Colonic mucosa (tissue), 4 donors: ENCODE data around the gene TSPAN10. TPM values are rescaled to one million over a fixed set of nuclear protein-coding genes. Genes with fewer than 3 reads are reported as not detected.

Experiments
- DNase-seq: peaks from one replicate; pipeline ENCODE4 v3.0.0-alpha.2; 2020
- H3K27ac ChIP-seq: fragments of 200-600 bp; one replicate; pipeline ENCODE4 v1.8.0; 2021
- H3K27me3 ChIP-seq: fragments of 200-600 bp; one replicate; pipeline ENCODE4 v1.8.0; 2021
- H3K36me3 ChIP-seq: fragments of 200-600 bp; one replicate; pipeline ENCODE4 v1.8.0; 2021
- H3K4me1 ChIP-seq: fragments of 200-600 bp; one replicate; pipeline ENCODE4 v1.8.0; 2021; ENCODE audit warnings: mild to moderate bottlenecking
- H3K4me3 ChIP-seq: fragments of 200-600 bp; one replicate; pipeline ENCODE4 v1.8.0; 2021
- H3K9ac ChIP-seq, 2 donors: one replicate each; pipeline ENCODE4 v1.7.0; 2013; ENCODE audit warnings: control low read depth in 2 of 2, low read depth in 2 of 2, low read length in 2 of 2
- H3K9me3 ChIP-seq: fragments of 200-600 bp; one replicate; pipeline ENCODE4 v1.8.0; 2021
- intact Hi-C: fragments of 100-400 bp; cut with DNase I; formaldehyde crosslinking; loops from one replicate; pipeline ENCODE4 v1.14.1; 2022
- total RNA-seq, 2 donors: library from RNA; stranded (reverse); fragmentation: NEBNext Ultra II Directional in 1 of 2; extraction: Animal tissue kit (Norgen Biotek cat#: 25700) in 1 of 2; gene quantifications; one replicate each; pipeline ENCODE4 v1.2.1, GENCODE V29; 2021
- TF ChIP-seq, protein P1 (sequence below): fragments of 200-600 bp; IDR thresholded peaks from one replicate; pipeline ENCODE4 v1.8.0; 2022; ENCODE audit warnings: antibody characterized with exemption, mild to moderate bottlenecking
- donor health status: healthy.
- donor health status: DM: no; HTN: no; CAD: no.
- donor health status: DM: no; HTN: no; CAD: no.

The TSPAN10 gene
- total RNA-seq, 2 donors from 2014 or later: 0.25 to 0.32 TPM

DNA sequence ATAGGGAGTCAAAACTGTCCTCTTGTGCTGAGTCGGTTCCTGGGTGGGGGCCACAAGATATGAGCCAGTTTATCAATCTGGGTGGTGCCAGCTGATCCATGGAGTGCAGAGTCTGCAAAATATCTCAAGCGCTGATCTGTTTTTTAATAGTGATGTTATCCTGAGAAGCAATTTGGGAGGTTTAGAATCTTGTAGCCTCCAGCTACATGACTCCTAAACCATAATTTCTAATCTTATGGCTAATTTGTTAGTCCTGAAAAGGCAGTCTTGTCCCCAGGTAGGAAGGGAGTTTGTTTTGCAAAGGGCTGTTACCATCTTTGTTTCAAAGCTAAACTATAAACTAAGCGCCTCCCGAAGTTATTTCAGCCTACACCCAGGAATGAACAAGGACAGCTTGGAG is 1.7 kb downstream of the TSPAN10 start:
- H3K27ac ChIP-seq: no peak overlapping the region
- DNase-seq: no peak
- intact Hi-C loops: no loop called here
- no peak overlapping the region for H3K9ac ChIP-seq
- TF ChIP-seq, protein P1, sequence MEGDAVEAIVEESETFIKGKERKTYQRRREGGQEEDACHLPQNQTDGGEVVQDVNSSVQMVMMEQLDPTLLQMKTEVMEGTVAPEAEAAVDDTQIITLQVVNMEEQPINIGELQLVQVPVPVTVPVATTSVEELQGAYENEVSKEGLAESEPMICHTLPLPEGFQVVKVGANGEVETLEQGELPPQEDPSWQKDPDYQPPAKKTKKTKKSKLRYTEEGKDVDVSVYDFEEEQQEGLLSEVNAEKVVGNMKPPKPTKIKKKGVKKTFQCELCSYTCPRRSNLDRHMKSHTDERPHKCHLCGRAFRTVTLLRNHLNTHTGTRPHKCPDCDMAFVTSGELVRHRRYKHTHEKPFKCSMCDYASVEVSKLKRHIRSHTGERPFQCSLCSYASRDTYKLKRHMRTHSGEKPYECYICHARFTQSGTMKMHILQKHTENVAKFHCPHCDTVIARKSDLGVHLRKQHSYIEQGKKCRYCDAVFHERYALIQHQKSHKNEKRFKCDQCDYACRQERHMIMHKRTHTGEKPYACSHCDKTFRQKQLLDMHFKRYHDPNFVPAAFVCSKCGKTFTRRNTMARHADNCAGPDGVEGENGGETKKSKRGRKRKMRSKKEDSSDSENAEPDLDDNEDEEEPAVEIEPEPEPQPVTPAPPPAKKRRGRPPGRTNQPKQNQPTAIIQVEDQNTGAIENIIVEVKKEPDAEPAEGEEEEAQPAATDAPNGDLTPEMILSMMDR: no peak
- H3K4me3 ChIP-seq: no peak overlapping the region
- no peaks in the 10 kb centered on the region for H3K36me3 ChIP-seq
- peaks cover 13% of the 10 kb centered on the region for H3K4me1 ChIP-seq
- no peaks in the 10 kb centered on the region for H3K27me3 ChIP-seq
- no peaks in the 10 kb centered on the region for H3K9me3 ChIP-seq

DNA sequence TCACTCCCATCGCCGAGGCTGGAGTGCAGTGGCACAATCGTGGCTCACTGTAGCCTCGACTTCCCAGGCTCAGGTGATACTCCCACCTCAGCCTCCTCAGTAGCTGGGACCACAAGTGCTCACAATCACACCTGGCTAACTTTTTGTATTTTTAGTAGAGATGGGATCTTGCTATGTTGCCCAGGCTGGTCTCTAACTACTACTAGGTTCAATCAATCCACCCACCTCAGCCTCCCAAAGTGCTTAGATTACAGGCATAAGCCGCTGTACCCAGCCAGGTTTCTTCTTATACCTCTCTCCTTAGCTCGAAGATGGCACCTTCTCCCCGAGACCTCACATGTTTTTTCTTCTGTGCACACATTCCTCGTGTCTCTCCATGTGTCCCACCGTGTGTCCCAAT is 3.0 kb downstream of the TSPAN10 start:
- no peak for DNase-seq
- H3K4me3 ChIP-seq: no peak overlapping the region
- no peaks in the 10 kb centered on the region for H3K36me3 ChIP-seq
- intact Hi-C loops: no loop called here
- H3K27ac ChIP-seq: no peak overlapping the region
- H3K4me1 ChIP-seq: peaks cover 10% of the 10 kb centered on the region
- TF ChIP-seq, protein P1: no peak
- no peaks in the 10 kb centered on the region for H3K27me3 ChIP-seq
- H3K9ac ChIP-seq: no peak overlapping the region
- no peaks in the 10 kb centered on the region for H3K9me3 ChIP-seq

DNA sequence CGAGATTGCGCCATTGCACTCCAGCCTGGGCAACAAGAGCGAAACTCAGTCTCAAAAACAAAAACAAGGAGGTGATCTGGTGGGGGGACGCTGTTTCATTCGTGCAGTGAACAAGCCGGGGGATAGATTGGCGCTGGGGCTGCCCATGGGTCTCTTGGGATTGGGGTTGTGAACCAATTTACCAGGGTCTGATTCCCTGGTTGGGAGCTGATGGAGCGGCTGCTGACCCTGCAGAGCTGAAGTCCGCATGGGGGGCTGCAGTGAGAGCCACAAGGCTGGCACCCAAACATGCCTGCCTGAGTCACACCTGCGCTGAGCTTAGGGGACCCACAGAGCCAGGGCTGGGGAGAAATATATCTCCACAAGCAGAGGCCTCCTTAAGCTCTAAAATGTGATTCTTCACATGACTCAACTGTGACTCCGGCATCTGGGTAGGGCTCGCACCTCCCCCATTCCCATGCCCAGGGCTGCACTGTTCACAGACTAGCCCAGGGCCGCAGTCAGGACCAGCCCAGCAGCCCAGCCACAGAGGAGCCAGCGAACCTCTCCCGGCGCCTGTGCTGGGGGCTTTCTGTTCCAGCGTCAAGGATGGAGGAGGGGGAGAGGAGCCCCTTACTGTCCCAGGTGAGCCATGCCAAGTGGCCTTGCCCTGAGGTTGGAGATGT is 5.0 kb downstream of the TSPAN10 start:
- Histone ChIP-seq H3K9ac (no peak overlapping the region), H3K4me3 (no peak overlapping the region), H3K27me3 (no peaks in the 10 kb centered on the region), H3K27ac (no peak overlapping the region), H3K36me3 (no peaks in the 10 kb centered on the region), H3K9me3 (no peaks in the 10 kb centered on the region), H3K4me1 (no peaks in the 10 kb centered on the region)
- intact Hi-C loops: no loop called here
- DNase-seq: no peak
- TF ChIP-seq, protein P1: no peak

DNA sequence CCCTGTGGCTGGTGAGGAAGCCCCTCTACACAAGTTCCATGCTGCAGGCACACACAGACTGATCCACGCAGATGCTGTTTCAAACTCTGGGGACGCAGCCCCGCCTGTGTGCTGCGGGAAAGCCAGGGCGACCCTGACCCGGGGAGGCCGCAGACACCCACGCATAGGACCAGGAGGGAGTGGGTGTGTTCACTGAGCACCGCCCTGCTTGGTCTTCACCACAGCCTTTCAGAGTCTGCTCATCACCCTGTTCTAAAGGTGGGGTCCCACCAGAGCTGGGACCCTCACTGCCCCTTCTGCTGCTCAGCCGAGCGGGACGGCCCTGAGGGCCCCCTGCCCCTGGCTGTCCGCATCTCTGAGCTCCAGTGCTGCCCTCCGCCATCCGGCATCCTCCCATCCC is 7.5 kb downstream of the TSPAN10 start:
- TF ChIP-seq, protein P1: no peak
- Histone ChIP-seq H3K27me3 (peaks cover 16% of the 10 kb centered on the region), H3K9ac (no peak overlapping the region), H3K4me1 (no peaks in the 10 kb centered on the region), H3K9me3 (no peaks in the 10 kb centered on the region), H3K4me3 (no peak overlapping the region), H3K36me3 (no peaks in the 10 kb centered on the region), H3K27ac (no peak overlapping the region)
- DNase-seq: no peak
- intact Hi-C loops: no loop called here

DNA sequence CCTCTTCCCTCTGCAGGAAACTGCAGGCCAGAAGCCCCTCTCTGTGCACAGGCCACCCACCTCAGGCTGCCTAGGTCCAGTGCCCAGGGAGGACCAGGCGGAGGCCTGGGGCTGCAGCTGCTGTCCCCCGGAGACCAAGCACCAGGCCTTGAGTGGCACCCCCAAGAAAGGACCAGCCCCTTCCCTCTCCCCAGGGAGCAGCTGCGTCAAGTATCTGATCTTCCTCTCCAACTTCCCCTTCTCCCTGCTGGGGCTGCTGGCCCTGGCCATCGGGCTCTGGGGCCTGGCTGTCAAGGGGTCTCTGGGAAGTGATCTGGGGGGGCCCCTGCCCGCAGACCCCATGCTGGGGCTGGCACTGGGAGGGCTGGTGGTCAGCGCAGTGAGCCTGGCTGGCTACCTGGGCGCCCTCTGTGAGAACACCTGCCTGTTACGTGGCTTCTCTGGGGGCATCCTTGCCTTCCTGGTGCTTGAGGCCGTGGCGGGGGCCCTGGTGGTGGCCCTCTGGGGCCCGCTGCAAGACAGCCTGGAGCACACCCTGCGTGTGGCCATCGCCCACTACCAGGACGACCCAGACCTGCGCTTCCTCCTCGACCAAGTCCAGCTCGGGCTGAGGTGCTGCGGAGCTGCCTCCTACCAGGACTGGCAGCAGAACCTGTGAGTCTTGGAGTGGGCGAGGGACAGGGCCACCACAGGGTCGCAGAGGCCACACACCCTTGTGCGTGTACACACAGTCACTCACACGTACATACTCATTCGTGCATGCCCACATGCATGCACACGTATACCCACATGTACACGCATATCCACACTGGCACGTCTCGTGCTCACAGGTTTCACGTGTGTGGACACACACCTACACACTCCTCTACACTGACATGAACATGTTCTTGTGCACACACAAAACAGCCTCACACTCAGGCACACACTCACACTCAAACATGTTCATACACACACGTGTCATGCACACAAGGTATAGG is 8.3 kb downstream of the TSPAN10 start:
- TF ChIP-seq, protein P1: no peak
- no peak for DNase-seq
- no peaks in the 10 kb centered on the region for H3K9me3 ChIP-seq
- no peak overlapping the region for H3K9ac ChIP-seq
- H3K27ac ChIP-seq: no peak overlapping the region
- H3K36me3 ChIP-seq: no peaks in the 10 kb centered on the region
- intact Hi-C loops: no loop called here
- H3K4me3 ChIP-seq: no peak overlapping the region
- peaks cover 16% of the 10 kb centered on the region for H3K27me3 ChIP-seq
- H3K4me1 ChIP-seq: no peaks in the 10 kb centered on the region
